Activated naive CD8-positive, alpha-beta T cell treated with anti-CD3 and anti-CD28 coated beads, Interleukin-2, amount 10 ng/mL, durations not matched to agents 7 days and 5 days (primary cell): ENCODE results near the gene DACH2. TPM values are rescaled to one million over a fixed set of nuclear protein-coding genes. Genes with fewer than 3 reads are reported as not detected.

Experiments used
- ATAC-seq: fragments of 150-1000 bp; cut with Tn5 transposase; one replicate; pipeline ENCODE4 v1.10.0; 2021; ENCODE audit warnings: low read depth, moderate library complexity
- POLR2A ChIA-PET: fragments of 350-600 bp; sonication (Branson Sonifier 250); formaldehyde crosslinking; loops from one replicate; lab custom pipeline; 2021; ENCODE audit warnings: antibody characterized with exemption; lab: Charles Lee
- DNase-seq: peaks from one replicate; pipeline ENCODE4 v3.0.0; 2021
- H3K27ac Mint-ChIP-seq: one replicate; pipeline ENCODE4 v1.8.0; 2022; ENCODE audit warnings: mild to moderate bottlenecking, mixed read lengths
- H3K27me3 Mint-ChIP-seq: one replicate; pipeline ENCODE4 v1.8.0; 2022; ENCODE audit warnings: mild to moderate bottlenecking, moderate library complexity, mixed read lengths
- H3K36me3 Mint-ChIP-seq: one replicate; pipeline ENCODE4 v1.8.0; 2021; ENCODE audit warnings: mild to moderate bottlenecking, mixed read lengths
- H3K4me1 Mint-ChIP-seq: one replicate; pipeline ENCODE4 v1.8.0; 2021; ENCODE audit warnings: mixed read lengths
- H3K4me3 Mint-ChIP-seq: one replicate; pipeline ENCODE4 v1.8.0; 2022; ENCODE audit warnings: mild to moderate bottlenecking, moderate library complexity, mixed read lengths
- H3K9me3 Mint-ChIP-seq: one replicate; pipeline ENCODE4 v1.8.0; 2021; ENCODE audit warnings: mixed read lengths
- total RNA-seq, 2 experiments: library from RNA; stranded (reverse); gene quantifications; one replicate each; pipeline ENCODE4 v1.2.3, GENCODE V29; 2021

The DACH2 gene
- total RNA-seq, 2 experiments from 2014 or later: not detected

DNA sequence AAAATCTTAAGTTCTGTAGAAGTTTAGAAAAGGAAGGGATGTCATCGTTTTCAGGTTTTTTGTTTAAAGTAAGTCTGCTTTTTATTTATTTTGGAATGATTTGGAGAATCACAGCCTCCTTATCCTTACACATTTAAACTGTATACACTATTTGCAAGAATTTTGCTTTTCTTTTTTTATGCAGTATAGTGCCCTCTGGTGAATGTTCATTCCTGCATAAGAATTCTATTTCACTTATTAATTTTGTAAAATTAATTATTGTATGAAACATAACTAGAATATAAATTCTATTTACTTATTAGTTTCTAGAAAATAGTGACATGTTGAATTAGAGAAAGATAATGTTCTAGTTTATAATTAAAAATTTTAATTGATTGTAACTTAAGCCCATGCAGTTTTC lies 44.6 kb downstream of the DACH2 start:
- H3K9me3 Mint-ChIP-seq: no peaks in the 10 kb centered on the region
- DNase-seq (no peak), ATAC-seq (no peak)
- no peak overlapping the region for H3K27ac Mint-ChIP-seq
- no peaks in the 10 kb centered on the region for H3K27me3 Mint-ChIP-seq
- H3K4me1 Mint-ChIP-seq: no peaks in the 10 kb centered on the region
- no peak overlapping the region for H3K4me3 Mint-ChIP-seq
- no peaks in the 10 kb centered on the region for H3K36me3 Mint-ChIP-seq
- POLR2A ChIA-PET: no interaction called here

GRCh38 chrX:86194758-86195157 lies 46.5 kb downstream of the DACH2 start:
- POLR2A ChIA-PET: no interaction called here
- Mint-ChIP-seq H3K9me3 (no peaks in the 10 kb centered on the region), H3K36me3 (no peaks in the 10 kb centered on the region), H3K27me3 (no peaks in the 10 kb centered on the region), H3K27ac (no peak overlapping the region), H3K4me3 (no peak overlapping the region), H3K4me1 (no peaks in the 10 kb centered on the region)
- ATAC-seq (no peak), DNase-seq (no peak)

GRCh38 chrX:86195343-86195742 lies 47.1 kb downstream of the DACH2 start:
- Mint-ChIP-seq H3K36me3 (no peaks in the 10 kb centered on the region), H3K27me3 (no peaks in the 10 kb centered on the region), H3K4me3 (no peak overlapping the region), H3K9me3 (no peaks in the 10 kb centered on the region), H3K4me1 (no peaks in the 10 kb centered on the region), H3K27ac (no peak overlapping the region)
- DNase-seq: no peak
- no peak for ATAC-seq
- POLR2A ChIA-PET: no interaction called here

GRCh38 chrX:86197815-86198214 lies 49.6 kb downstream of the DACH2 start:
- Mint-ChIP-seq H3K27me3 (no peaks in the 10 kb centered on the region), H3K36me3 (no peaks in the 10 kb centered on the region), H3K9me3 (no peaks in the 10 kb centered on the region), H3K4me3 (no peak overlapping the region), H3K27ac (no peak overlapping the region), H3K4me1 (no peaks in the 10 kb centered on the region)
- no peak for DNase-seq
- POLR2A ChIA-PET: no interaction called here
- ATAC-seq: no peak

GRCh38 chrX:86210772-86211171 lies 62.5 kb downstream of the DACH2 start:
- no peaks in the 10 kb centered on the region for H3K9me3 Mint-ChIP-seq
- DNase-seq (no peak), ATAC-seq (no peak)
- H3K27me3 Mint-ChIP-seq: no peaks in the 10 kb centered on the region
- no peaks in the 10 kb centered on the region for H3K4me1 Mint-ChIP-seq
- no peak overlapping the region for H3K4me3 Mint-ChIP-seq
- H3K27ac Mint-ChIP-seq: no peak overlapping the region
- POLR2A ChIA-PET: no interaction called here
- no peaks in the 10 kb centered on the region for H3K36me3 Mint-ChIP-seq

DNA sequence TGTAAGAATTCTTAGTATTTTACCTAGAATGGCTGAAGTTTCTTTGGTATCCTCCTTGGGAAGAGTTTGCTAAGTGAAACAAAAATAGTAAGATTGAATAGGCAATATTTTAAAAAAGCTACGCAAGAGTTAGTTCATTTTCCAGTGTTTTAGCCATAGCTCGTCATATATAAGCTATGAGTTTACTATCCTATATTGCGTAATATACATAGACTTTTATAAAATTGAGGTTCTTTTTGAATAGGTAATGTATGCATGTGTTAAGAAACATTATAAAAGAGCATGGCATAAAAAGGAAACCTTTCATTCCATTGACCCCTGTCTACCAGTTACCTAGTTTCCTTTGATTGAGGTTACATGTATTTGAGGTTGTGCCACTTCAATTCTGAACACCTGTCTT lies 67.0 kb downstream of the DACH2 start:
- no peaks in the 10 kb centered on the region for H3K27me3 Mint-ChIP-seq
- POLR2A ChIA-PET: no interaction called here
- no peak overlapping the region for H3K4me3 Mint-ChIP-seq
- ATAC-seq (no peak), DNase-seq (no peak)
- no peaks in the 10 kb centered on the region for H3K36me3 Mint-ChIP-seq
- no peaks in the 10 kb centered on the region for H3K4me1 Mint-ChIP-seq
- no peaks in the 10 kb centered on the region for H3K9me3 Mint-ChIP-seq
- no peak overlapping the region for H3K27ac Mint-ChIP-seq

DNA sequence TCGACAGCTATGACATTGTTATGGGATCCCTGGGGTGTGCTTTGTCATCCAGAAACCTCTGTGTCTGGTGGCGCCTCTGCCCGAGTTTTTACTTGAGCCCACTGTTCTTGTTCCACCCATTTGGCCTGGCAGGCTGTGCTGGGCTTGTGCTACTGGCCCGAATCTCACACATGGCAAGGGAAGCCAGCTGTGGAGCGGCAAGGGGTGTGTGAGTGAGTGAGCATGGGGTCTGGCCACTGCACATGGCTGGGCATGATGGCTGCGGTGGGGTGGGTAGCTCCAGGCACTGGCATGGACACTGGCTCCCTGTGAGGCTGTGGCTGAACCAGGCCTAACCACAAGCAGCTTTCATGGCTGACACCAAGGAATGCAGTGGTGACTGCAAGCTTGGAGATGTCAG lies 89.2 kb downstream of the DACH2 start:
- H3K27me3 Mint-ChIP-seq: no peaks in the 10 kb centered on the region
- no peaks in the 10 kb centered on the region for H3K4me1 Mint-ChIP-seq
- H3K36me3 Mint-ChIP-seq: no peaks in the 10 kb centered on the region
- POLR2A ChIA-PET: no interaction called here
- H3K27ac Mint-ChIP-seq: no peak overlapping the region
- ATAC-seq: no peak
- H3K9me3 Mint-ChIP-seq: peaks cover 1% of the 10 kb centered on the region
- no peak for DNase-seq
- H3K4me3 Mint-ChIP-seq: no peak overlapping the region

DNA sequence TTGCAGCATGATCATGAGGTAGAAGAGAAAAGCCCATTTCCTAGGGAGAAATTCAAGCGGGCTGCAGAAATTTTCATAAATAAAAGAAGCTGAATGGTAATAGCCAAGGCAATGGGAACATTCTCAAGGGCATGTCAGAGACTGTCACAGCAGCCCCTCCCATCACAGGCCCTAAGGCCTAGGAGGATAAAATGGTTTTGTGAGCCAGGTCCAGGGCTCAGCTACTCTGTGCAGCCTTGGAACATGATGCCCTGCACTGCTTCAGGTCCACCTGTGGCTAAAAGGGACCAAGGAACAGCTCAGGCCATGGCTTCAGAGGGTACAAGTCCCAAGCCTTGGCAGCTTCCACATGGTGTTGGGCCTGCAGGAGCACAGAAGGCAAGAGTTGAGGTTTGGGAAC lies 93.3 kb downstream of the DACH2 start:
- H3K27ac Mint-ChIP-seq: no peak overlapping the region
- no peak for DNase-seq
- H3K4me3 Mint-ChIP-seq: no peak overlapping the region
- ATAC-seq: no peak
- H3K9me3 Mint-ChIP-seq: peaks cover 1% of the 10 kb centered on the region
- no peaks in the 10 kb centered on the region for H3K4me1 Mint-ChIP-seq
- H3K36me3 Mint-ChIP-seq: no peaks in the 10 kb centered on the region
- POLR2A ChIA-PET: no interaction called here
- H3K27me3 Mint-ChIP-seq: no peaks in the 10 kb centered on the region

- DNase-seq: no peak
- no peaks in the 10 kb centered on the region for H3K27me3 Mint-ChIP-seq
- H3K4me1 Mint-ChIP-seq: no peaks in the 10 kb centered on the region
- H3K9me3 Mint-ChIP-seq: no peaks in the 10 kb centered on the region
- H3K36me3 Mint-ChIP-seq: no peaks in the 10 kb centered on the region
- POLR2A ChIA-PET: no interaction called here
- no peak for ATAC-seq
- H3K27ac Mint-ChIP-seq: no peak overlapping the region
- H3K4me3 Mint-ChIP-seq: no peak overlapping the region
Measured at GRCh38 chrX:86263526-86263925, 115.3 kb downstream of the DACH2 start.

- no peak overlapping the region for H3K27ac Mint-ChIP-seq
- H3K27me3 Mint-ChIP-seq: no peaks in the 10 kb centered on the region
- ATAC-seq (no peak), DNase-seq (no peak)
- no peak overlapping the region for H3K4me3 Mint-ChIP-seq
- peaks cover 1% of the 10 kb centered on the region for H3K9me3 Mint-ChIP-seq
- H3K4me1 Mint-ChIP-seq: no peaks in the 10 kb centered on the region
- POLR2A ChIA-PET: no interaction called here
- H3K36me3 Mint-ChIP-seq: no peaks in the 10 kb centered on the region
Measured at GRCh38 chrX:86295293-86295692, 147.0 kb downstream of the DACH2 start.

DNA sequence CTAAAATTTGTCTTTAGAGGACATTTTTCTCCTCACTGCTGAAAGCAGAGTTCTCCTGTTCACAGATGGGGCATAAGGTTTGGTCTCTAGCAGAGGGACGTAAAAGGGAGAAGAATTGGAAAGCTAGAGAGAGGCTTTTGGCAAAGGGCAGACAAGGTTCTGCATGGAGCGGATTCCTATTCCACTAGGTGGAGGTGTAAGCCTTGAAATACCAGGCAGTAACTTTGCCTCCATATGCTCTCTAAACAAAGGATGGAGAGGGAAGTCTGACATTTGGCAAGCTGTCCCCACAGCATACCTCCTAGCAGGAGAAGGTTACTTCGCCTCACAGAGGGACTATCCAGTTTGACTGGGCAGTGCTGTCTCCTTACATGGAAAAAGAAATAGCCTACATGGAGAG lies 174.7 kb downstream of the DACH2 start:
- POLR2A ChIA-PET: no interaction called here
- Mint-ChIP-seq H3K27me3 (no peaks in the 10 kb centered on the region), H3K36me3 (no peaks in the 10 kb centered on the region), H3K4me1 (no peaks in the 10 kb centered on the region), H3K27ac (no peak overlapping the region), H3K9me3 (peaks cover 1% of the 10 kb centered on the region), H3K4me3 (no peak overlapping the region)
- no peak for ATAC-seq
- no peak for DNase-seq

DNA sequence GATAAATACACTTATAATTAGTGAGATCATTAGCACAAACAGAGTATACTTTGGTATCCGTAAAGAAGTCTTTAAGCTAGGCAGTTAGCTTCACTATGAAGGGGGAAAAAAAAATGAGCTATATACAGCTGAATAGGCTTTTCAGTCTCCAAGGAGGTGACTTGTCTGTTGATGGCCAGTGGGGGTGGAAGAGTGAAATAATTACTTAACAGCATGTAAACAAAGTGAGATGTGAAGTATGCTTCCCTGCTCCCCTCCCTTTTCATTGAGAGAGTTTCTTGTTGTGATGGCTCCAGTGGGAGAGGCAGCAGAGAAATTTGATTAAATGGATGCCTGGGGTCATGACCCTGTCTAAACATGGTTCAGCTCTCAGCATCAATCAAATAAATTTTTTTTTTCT lies 180.9 kb downstream of the DACH2 start:
- H3K27me3 Mint-ChIP-seq: no peaks in the 10 kb centered on the region
- ATAC-seq (no peak), DNase-seq (no peak)
- POLR2A ChIA-PET: no interaction called here
- H3K9me3 Mint-ChIP-seq: peaks cover 1% of the 10 kb centered on the region
- no peak overlapping the region for H3K27ac Mint-ChIP-seq
- no peaks in the 10 kb centered on the region for H3K36me3 Mint-ChIP-seq
- no peaks in the 10 kb centered on the region for H3K4me1 Mint-ChIP-seq
- no peak overlapping the region for H3K4me3 Mint-ChIP-seq

- H3K4me1 Mint-ChIP-seq: no peaks in the 10 kb centered on the region
- ATAC-seq (no peak), DNase-seq (no peak)
- peaks cover 1% of the 10 kb centered on the region for H3K9me3 Mint-ChIP-seq
- H3K4me3 Mint-ChIP-seq: no peak overlapping the region
- no peaks in the 10 kb centered on the region for H3K27me3 Mint-ChIP-seq
- H3K36me3 Mint-ChIP-seq: no peaks in the 10 kb centered on the region
- POLR2A ChIA-PET: no interaction called here
- no peak overlapping the region for H3K27ac Mint-ChIP-seq
Measured at GRCh38 chrX:86348669-86349068, 200.4 kb downstream of the DACH2 start.

GRCh38 chrX:86349115-86349514 lies 200.9 kb downstream of the DACH2 start:
- no peak for ATAC-seq
- Mint-ChIP-seq H3K4me3 (no peak overlapping the region), H3K36me3 (no peaks in the 10 kb centered on the region), H3K27me3 (no peaks in the 10 kb centered on the region), H3K4me1 (no peaks in the 10 kb centered on the region), H3K27ac (no peak overlapping the region), H3K9me3 (peaks cover 1% of the 10 kb centered on the region)
- DNase-seq: no peak
- POLR2A ChIA-PET: no interaction called here
